Measurements from ENCODE around the gene POLR3E. TPM values are rescaled to one million over a fixed set of nuclear protein-coding genes. Genes with fewer than 3 reads are reported as not detected.
"Not testable (repeated sequence)": the region's sequence is repeated elsewhere in the genome, so short reads cannot be mapped to it uniquely, and the experiment has no call there.

The POLR3E gene
- total RNA-seq, 1 experiment from 2014 or later: 62.8 TPM

DNA sequence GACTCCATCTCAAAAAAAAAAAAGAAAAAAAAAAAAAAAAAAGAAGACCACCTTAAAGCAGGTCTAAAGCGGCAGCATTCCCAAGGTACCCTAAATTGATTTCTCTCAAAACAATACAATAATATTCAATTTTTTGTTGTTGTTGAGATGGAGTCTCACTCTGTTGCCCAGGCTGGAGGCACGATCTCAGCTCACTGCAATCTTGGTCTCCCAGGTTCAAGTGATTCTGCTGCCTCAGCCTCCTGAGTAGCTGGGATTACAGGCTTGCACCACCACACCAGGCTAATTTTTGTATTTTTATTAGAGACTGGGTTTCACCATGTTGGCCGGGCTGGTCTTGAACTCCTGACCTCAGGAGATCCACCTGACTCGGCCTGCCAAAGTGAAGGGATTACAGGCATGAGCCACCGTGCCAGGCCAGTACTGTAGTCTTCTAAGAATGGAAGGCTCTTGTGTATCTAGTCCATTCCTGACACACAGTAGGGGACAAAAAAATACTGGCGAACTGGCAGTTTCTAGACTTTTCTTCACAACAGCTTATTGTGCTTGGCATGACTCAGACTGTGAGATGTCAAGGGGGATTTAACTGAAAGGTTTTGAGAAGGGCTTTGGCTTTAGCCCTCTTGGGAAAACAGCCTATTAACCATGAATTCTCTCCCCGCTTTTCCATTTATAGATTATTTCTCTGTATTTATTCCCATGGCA lies 59.9 kb downstream of the POLR3E start:
- no peak for DNase-seq (ENCODE audit: extremely low read depth, low read depth)

DNA sequence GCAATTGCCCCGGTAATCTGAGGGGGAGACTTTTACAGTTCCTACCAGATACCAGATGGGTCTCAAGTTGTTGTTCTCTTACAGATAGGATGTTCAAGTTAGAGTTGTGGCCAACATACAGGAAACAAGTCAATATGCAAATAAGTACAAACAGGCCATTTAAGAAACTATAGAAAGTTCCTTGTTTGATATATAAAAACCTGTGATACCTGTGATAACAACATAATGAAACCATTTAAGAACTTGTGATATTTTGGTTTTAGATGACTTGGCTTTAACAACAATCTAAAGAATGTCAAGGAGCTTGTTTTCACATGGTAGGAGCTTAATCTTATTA lies 60.4 kb downstream of the POLR3E start:
- DNase-seq (ENCODE audit: extremely low read depth, low read depth): no peak

DNA sequence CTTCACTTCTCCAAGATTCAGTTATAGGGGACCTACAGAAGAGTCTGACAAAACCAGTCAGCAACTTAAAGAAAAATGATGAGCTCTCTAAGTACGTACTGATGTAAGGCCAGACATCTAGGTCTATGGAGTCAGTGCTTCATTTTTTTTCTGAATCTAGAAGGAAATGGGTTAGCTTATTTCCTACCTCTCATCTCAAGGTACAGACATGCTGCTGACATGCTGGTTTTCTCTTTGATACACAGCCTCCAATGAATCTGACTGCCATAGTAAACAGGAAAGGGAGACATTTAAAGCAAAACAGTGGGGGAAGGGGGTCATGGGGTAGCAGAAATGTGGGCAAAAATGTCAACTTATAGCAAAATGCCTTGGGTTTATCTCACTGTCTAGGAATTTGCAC lies 60.8 kb downstream of the POLR3E start:
- DNase-seq (ENCODE audit: extremely low read depth, low read depth): no peak

DNA sequence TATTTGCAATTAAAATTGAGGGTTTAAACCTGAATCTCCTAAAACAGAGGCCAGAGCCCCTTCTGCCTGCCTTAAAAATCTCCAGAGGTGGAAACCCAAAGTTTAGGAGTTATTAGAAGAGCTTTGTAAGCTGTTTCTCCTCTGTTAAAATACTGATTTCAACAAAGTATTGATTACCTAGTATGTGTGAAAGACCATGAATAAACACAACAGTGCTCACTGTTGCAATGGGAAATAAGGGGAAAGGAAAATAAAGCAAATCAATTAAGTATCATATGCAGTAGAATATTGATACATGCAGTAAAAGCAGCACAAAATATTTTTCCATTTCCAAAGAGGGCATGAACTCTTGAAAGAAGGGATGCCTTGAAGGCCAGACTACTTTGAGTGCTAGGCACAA lies 62.5 kb downstream of the POLR3E start:
- DNase-seq (ENCODE audit: extremely low read depth, low read depth): no peak

DNA sequence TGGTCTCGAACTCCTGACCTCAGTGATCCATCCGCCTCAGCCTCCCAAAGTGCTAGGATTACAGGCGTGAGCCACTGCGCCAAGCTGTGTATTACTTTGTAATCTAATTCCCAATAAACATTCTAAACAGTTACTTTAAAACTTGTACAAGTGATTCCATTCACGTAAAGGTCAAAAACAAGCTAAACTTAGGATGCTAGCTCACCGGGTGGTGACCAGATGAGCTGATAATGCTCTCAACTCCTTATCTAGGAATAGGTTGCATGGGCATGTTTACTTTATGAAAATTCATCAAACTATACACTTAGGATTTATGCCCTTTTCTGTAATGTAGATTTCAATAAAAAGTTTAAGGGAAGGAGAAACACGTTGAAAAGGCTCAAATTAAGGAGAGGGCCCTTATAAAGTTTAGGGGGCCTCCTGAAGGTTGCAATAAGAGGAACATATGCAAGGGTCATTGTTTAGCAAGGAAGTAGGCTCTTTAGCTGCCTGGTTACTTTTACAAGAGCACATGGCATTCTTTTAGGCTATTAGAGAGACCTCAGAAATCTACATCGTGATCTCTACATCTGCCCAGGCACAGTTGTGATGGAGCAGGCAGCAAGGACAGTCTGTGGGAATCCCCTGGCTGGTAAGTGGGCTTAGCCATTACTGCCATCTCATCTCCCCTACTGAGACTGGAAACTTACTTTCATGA lies 63.9 kb downstream of the POLR3E start:
- no peak for DNase-seq (ENCODE audit: extremely low read depth, low read depth)

DNA sequence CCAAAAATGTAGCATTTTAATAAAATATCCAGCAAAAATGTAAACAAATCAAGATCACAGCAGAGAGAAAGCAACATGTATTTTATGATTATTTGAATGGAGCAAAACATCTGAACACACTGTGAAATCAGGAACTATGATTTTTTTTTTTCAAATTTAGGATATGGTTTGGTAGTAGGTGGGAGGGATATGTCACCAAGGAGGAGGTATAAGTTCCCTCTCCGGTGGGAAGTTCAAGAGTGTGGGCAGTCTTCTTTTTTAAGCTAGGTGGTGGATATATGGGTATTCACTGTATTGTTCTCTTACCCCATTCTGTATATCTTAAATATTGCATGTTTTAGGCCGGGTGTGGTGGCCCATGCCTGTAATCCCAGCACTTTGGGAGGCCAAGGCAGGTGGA lies 67.0 kb downstream of the POLR3E start:
- DNase-seq (ENCODE audit: extremely low read depth, low read depth): no peak

DNA sequence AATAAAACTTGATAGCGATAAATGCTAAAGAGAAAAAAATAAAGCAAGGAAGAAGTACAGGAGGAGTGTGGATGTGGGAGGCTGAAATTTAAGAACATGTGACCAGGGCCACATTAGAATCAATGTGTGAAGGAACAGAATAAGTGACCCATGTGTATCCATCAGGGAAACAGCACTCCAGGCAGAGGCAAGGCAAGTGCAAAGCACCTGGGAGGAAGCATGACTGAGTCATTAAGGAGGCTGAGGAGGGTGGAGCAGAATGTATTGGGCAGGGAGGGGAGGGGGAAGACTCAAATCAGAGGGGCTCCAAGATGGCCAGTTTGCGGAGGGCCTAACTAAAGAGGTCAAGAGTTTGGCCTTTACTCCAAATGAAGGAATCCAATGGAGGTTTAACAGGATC lies 69.2 kb downstream of the POLR3E start:
- no peak for DNase-seq (ENCODE audit: extremely low read depth, low read depth)

DNA sequence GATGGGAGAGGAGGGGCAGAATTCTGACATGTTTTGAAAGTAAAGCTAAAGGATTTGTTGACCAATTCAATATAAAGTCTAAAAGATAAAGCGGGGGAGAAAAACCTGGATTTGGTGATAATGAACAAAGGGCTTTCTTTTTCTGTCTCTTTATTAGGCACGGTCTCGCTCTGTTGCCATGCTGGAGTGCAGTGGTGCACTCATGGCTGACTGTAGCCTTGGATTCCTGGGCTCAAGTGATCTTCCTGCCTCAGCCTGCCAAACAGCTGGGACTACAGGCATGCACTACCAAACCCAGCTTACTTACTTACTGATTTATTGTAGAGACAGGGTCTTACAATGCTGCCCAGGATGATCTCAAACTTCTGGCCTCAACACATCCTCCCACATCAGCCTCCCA lies 69.7 kb downstream of the POLR3E start:
- no peak for DNase-seq (ENCODE audit: extremely low read depth, low read depth)

DNA sequence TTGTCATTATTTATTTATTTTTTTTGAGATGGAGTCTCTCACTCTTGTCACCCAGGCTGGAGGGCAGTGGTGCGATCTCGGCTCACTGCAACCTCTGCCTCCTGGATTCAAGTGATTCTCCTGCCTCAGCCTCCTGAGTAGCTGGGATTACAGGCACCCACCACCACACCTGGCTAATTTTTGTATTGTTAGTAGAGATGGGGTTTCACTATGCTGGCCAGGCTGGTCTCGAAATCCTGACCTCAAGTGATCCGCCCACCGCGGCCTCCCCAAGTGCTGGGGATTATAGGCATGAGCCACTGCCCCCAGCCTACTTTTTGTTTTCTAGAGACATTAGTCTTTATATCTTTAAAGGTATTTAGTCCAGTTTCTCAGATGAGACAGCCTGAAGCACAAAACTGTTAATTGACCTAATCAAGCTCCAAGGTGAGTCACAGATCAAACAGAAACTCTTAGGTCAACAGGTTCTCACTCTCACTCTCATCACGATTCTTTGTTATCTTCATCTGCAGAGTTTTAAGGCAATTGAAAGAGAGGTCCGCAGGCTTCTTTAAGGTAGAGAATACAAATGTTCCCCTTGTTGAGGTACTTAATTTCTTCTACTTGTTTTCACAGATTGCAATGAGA lies 71.1 kb downstream of the POLR3E start:
- not testable (repeated sequence) for DNase-seq (ENCODE audit: extremely low read depth, low read depth)

DNA sequence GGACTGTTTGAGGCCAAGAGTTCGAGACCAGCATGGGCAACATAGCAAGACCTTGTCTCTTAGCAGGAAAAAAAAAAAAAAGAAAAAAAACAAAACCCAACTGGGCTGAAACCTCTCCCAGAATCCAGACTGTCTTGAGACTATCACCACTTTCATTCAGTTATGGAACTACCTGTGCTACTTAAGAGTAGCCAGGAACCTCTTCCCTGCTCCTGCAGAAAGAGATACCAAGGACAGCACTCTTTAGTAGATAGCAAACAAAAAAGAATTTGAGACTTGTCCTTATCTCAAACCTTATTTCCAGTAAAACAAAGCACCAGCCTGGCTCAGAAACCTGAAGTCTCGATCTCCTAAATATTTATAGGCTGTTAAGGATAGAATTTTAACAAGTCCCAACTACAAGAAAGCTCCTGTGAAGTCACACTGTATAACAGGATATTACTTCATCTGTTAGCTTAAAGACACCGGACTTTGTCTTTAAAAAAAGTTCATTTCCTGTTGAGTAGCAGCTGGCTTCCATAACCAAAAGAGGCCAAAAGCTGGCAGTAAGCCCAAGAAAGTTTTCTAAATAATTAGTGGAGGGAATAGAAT lies 72.1 kb downstream of the POLR3E start:
- DNase-seq (ENCODE audit: extremely low read depth, low read depth): no peak

DNA sequence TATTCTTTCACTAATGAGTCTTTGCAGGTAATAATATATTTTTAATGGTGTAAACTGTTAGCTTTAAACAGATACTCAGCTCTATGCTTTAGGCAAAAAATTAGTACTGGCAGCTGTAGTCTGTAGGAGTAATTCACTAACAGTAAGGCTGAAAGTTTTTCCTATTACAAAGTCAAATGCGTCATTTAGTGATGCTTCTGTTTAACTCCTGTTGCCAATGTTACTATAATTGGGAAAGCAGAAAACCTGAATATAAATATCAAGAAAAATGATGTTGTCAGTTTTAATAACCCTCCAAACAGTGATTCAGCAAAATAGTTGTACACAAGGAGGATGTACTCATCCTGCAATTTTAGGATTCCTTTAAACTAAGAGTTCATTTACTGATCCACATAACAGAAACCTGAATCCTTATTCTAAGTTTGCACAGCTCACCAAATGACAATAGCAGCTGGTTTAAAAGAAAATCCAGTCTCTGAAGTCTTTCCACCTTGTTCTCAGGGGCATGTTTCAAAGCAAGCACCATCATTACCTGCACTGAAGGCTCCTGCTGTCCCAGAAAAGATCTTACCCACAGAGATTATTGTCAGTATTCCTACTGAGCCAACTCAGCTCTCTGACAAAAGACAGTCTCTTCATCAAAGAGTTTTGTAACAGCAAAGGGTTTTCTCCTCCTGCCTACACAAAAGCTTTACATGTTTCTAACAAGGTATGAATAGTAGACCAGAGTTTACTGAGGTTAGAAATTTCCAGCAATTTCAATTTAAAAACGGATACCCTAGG lies 73.0 kb downstream of the POLR3E start:
- DNase-seq (ENCODE audit: extremely low read depth, low read depth): no peak

DNA sequence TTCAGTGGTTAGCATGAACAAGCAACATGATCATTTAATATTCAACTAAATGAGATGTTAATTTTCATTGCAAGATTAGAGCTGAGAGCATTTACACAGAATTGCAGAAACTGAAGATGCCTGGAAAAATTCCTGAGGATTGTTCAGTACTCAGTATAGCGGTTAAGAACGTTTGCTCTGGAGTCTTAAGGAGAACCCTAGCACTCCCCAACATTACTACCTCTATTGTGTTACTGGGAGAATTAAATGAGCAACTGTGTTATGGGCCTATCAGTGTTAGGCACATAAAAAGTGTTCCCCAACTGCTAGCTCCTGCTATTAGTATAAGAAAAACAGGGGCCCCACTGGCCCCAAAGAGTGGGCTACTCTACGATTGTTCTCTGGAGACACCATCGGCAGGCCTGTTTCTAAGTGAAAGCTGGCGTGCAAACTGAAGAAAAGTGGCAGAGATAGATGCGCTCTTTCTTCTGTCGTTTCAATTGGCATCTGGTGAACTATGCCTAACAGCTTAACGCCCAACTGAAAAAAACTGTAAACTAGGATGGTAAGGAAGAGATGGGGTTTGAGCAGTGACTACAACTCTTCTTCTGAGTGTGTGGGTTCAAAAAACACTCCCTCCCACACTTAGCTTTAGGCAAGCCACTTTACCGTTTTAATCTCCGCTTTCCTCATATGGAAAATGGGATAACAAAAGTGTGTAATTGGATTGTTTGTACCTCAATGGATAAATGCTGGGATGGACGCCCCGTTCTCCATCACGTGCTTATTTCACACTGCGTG lies 75.9 kb downstream of the POLR3E start:
- DNase-seq (ENCODE audit: extremely low read depth, low read depth): no peak

DNA sequence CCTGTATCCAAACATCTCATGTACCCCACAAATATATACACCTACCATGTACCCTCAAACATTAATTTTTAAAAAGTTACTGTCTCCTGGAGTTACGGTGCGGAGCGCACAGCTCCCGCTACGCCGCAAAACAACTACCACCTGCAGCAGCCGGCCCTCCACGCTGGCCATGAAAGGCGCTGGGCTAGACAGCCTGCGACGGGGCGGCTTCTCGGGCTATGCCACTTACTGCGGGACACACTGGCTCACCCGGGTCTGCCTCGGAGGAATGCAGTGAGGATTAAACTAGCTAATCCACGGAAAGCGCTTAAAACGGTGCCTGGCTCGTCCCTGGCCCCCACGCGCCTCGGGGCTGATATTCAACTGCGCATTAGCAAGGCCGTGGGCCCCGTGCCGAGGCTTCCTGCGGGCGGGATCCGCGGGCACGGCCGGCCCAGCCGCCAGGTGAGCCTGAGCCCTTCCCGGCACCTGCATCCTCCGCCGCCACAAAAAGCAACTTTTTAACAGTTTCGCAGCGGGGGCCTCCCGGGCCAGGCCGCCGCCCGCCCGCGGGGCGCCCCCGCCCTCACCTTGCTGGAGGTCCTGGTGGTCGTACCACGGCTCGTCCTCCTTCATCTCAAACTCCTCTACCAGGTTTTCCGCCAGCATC lies 76.6 kb downstream of the POLR3E start:
- DNase-seq (ENCODE audit: extremely low read depth, low read depth): no peak

DNA sequence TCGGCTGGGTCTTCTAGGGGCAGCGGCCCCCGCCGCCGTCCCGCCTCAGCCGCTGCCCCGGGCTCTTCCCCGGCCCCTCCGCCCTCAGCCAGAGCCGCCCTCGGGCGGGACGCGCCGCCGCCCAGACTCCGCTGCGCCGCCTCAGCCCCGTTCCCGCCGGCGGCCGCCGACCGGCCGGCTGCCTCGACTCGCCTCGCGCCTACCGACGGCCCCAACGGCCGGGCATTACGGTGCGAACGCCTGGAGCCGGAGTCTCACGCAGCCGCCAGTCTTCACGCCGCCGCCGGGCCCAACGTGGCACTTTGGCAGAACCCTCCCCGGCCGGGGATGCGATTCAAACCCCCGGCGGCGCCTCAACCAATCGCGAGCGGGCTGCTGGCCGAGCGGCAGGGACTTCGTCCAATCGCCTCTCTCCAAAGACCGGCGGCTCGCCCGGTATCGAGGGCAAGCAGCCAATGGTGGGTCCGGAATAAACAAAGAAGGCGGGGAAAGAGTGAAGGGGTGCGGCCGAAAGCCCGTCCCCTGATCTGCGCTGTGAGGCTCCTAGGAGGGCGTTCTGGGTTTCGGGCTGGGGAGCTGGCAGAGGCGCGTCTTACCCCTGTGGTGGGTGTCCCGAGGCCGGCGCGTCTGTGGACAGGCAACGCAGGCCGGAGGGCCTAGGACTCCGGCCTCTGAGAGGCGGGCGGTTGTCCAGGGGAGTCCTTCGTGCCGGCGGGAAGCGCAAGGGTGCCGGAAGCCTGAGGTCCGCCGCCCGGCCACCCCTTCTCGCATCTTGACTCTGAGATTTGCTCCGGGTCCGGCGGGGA lies 77.3 kb downstream of the POLR3E start, which contains the start of gene CDR2:
TSS of gene CDR2 (minus strand) at position 309 of the 806 bp plus-strand sequence. CDS start 310 bp downstream, outside the sequence.
- peak; percentile 97 for DNase-seq (ENCODE audit: extremely low read depth, low read depth)

DNA sequence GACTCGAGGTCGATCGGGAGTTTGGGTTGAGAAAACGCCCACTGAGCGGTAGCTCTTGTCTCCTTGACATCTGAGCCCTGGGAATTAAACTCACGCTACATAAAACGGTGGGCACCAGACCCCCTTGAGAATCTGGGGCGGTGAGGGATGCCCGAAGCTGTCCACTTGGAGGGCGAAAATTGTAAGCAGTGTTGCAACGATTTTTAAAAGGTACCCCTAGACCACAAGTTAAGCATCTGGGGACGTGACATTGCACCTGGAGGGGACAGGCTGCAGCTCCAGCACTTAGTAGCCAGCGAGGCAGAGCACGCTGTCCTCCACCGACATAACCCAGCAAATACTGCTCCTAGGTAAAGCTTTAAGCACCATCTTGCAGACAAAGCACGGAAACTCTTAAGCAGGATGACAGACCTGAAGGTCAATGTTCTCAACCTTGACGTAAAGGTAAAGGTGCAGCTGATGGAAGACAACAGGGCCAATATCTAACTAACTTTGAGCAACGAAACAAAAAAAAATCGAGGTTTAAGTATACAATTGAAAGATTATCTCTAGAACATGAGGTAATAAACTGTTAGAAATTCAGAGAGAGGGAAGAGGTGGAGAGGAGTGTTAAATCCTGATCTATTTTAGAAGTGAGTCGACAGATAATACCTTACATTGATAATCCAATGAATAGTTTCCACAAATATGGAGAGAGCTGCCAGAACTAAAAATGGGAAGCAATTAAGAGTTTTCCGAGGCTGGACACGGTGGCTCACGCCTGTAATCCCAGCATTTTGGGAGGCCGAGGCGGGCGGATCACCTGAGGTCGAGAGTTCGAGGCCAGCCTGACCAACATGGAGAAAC lies 78.1 kb downstream of the POLR3E start:
- no peak for DNase-seq (ENCODE audit: extremely low read depth, low read depth)

DNA sequence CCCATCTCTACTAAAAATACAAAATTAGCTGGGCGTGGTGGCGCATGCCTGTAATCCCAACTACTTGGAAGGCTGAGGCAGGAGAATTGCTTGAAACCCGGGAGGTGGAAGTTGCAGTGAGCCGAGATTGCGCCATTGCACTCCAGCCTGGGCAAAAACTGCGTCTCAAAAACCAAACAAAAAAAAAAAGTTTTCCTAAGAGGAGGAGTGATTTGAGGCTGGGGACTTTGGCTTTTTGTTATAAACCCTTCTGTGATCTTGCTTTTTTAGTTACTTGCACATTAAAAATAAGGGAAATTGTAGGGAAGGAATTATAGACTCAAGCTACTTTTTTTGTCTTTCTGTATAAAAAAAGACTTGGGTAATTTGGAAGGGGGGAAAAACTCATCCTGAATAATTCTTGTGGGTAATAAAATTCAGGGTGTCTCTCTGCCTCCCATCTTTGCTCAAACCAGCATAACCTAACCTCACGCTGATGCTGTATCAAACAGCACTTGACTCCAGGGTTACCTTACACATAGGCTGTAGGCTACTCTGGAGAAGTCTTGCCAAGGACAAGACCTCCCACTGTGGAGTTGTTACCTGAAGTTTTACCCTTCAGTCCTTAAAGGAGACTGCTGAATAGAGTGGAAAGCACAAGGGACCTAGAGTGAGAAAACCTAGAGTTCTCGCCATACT lies 78.9 kb downstream of the POLR3E start:
- DNase-seq (ENCODE audit: extremely low read depth, low read depth): no peak

DNA sequence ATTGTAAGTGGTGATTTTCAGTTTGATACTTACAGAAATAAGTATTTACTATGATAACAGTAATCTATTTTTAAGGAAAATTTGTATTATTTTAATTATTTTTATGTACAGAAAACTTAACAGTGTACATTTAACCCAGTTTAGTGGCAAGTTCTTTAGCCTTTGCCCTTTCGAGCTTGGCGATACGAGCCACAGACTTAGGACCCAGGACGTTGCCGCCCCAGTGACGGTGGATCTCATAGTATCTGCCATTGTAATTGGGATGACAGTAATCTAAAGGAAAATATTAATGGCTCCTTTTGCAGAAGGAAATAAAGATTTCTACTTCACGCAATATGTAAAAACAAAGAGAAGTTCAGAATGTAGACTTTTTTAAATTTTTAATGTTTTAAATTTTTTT lies 82.4 kb downstream of the POLR3E start:
- DNase-seq (ENCODE audit: extremely low read depth, low read depth): no peak

Measured in NCI-H460 (cell line).